ENCODE data around the gene SLC49A3. TPM values are rescaled to one million over a fixed set of nuclear protein-coding genes. Genes with fewer than 3 reads are reported as not detected.

The SLC49A3 gene
- total and polyA plus RNA-seq, 2 of the 13 experiments (the other 11 are each of a cell fraction or from before 2014, with no cell fraction given): 0.07 to 0.17 TPM

DNA sequence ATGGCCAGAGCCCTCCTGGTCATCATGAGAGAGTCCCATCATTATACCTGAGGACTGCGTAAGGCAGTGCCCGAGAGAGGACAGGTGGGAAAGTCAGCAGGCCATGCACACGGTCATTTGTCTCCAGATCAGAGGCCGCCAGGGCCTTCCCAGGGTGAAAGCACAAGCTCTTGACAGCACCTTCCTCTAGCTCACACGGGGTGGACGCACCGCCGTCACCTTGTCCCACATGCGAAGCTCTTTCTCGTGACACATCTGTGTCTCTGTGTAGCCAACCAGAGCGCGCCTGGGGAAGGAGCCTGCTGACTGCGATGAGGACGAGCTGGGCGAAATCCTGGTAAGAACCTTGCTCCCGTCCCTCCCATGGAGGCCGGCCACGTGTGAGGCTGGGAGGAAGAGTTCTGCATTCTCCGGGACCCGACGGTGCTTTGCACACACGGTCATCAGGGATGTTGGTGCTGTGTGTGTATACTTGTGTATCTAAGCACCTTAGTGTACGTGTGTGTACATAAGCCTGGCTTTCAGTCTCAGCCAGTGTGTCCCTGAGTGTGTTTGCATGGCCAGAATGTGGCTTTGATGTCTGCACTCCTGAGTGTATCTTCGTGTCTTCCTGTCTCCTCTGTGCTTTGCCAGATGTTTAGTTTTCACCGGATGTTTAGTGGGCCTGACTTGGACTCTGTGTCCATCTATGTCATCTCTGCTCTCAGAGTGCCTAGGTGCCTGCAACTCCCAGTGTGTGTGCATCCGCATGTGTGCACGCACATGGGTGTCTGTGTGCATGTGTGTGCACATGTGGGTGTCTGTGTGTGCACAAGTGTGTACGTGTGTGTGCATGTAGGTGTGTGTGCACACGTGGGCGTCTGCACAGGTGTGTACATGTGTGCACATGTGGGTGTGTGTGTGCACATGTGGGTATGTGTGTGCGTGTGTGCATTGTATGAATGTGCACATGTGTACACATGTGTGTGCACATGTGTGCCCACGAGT lies 30.0 kb downstream of the SLC49A3 start (continued):
- TF ChIP-seq, protein P1, sequence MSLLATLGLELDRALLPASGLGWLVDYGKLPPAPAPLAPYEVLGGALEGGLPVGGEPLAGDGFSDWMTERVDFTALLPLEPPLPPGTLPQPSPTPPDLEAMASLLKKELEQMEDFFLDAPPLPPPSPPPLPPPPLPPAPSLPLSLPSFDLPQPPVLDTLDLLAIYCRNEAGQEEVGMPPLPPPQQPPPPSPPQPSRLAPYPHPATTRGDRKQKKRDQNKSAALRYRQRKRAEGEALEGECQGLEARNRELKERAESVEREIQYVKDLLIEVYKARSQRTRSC (CRISPR knock-in tag; IDR thresholded peaks at IDR 0.05; ENCODE audit: low read depth): no peak
- TF ChIP-seq, protein P2, sequence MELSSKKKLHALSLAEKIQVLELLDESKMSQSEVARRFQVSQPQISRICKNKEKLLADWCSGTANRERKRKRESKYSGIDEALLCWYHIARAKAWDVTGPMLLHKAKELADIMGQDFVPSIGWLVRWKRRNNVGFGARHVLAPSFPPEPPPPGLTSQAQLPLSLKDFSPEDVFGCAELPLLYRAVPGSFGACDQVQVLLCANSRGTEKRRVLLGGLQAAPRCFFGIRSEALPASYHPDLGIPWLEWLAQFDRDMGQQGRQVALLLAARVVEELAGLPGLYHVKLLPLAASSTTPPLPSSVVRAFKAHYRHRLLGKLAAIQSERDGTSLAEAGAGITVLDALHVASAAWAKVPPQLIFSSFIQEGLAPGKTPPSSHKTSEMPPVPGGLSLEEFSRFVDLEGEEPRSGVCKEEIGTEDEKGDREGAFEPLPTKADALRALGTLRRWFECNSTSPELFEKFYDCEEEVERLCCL (CRISPR knock-in tag; IDR thresholded peaks at IDR 0.05; ENCODE audit: borderline replicate concordance): 0 out of 2 replicates have a peak, but pooled peaks have one; percentile 69
- TF ChIP-seq JUN (CRISPR knock-in tag; IDR thresholded peaks at IDR 0.05) (no peak), MED8 (CRISPR knock-in tag; IDR thresholded peaks at IDR 0.05; ENCODE audit: insufficient replicate concordance) (no peak), ZC3H13 (CRISPR knock-in tag; IDR thresholded peaks at IDR 0.05) (peak; percentile 37; the same call in 1 of the 2 replicates), KDM3A (CRISPR knock-in tag; IDR thresholded peaks at IDR 0.05; ENCODE audit: low read depth) (no peak), KLF9 (CRISPR knock-in tag; IDR thresholded peaks at IDR 0.05; ENCODE audit: low read depth) (no peak), BHLHE40 (IDR thresholded peaks at IDR 0.05; ENCODE audit: low read length) (no peak), IRX3 (CRISPR knock-in tag; IDR thresholded peaks at IDR 0.05; ENCODE audit: borderline replicate concordance, low read depth) (no peak), NFE2 (CRISPR knock-in tag; IDR thresholded peaks at IDR 0.05) (no peak), MAF1 (CRISPR knock-in tag; IDR thresholded peaks at IDR 0.05; ENCODE audit: borderline replicate concordance) (no peak), ZNF607 (CRISPR knock-in tag; IDR thresholded peaks at IDR 0.05; ENCODE audit: borderline replicate concordance) (no peak), SOX13 (IDR thresholded peaks at IDR 0.05) (0 out of 2 replicates have a peak, but pooled peaks have one; percentile 27), SOX13 (CRISPR knock-in tag; conservative IDR thresholded peaks at IDR 0.05 in 1 of 2, IDR thresholded peaks at IDR 0.05 in 1 of 2) (peak in 1 of 2 experiments; percentile 47; a peak in 1 of 4 replicates), ATAD3A (CRISPR knock-in tag; IDR thresholded peaks at IDR 0.05) (no peak), MEIS1 (CRISPR knock-in tag; IDR thresholded peaks at IDR 0.05; ENCODE audit: borderline replicate concordance) (no peak), PAF1 (CRISPR knock-in tag; IDR thresholded peaks at IDR 0.05) (no peak), RBM22 (optimal IDR thresholded peaks at IDR 0.05; ENCODE audit: low read length) (no peak), ELF3 (CRISPR knock-in tag; IDR thresholded peaks at IDR 0.05) (peak; percentile 66), TMF1 (CRISPR knock-in tag; IDR thresholded peaks at IDR 0.05; ENCODE audit: low read depth) (no peak)
- TF ChIP-seq, protein P3, sequence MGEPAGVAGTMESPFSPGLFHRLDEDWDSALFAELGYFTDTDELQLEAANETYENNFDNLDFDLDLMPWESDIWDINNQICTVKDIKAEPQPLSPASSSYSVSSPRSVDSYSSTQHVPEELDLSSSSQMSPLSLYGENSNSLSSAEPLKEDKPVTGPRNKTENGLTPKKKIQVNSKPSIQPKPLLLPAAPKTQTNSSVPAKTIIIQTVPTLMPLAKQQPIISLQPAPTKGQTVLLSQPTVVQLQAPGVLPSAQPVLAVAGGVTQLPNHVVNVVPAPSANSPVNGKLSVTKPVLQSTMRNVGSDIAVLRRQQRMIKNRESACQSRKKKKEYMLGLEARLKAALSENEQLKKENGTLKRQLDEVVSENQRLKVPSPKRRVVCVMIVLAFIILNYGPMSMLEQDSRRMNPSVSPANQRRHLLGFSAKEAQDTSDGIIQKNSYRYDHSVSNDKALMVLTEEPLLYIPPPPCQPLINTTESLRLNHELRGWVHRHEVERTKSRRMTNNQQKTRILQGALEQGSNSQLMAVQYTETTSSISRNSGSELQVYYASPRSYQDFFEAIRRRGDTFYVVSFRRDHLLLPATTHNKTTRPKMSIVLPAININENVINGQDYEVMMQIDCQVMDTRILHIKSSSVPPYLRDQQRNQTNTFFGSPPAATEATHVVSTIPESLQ (CRISPR knock-in tag; conservative IDR thresholded peaks at IDR 0.05): no peak
- TF ChIP-seq, protein P4, sequence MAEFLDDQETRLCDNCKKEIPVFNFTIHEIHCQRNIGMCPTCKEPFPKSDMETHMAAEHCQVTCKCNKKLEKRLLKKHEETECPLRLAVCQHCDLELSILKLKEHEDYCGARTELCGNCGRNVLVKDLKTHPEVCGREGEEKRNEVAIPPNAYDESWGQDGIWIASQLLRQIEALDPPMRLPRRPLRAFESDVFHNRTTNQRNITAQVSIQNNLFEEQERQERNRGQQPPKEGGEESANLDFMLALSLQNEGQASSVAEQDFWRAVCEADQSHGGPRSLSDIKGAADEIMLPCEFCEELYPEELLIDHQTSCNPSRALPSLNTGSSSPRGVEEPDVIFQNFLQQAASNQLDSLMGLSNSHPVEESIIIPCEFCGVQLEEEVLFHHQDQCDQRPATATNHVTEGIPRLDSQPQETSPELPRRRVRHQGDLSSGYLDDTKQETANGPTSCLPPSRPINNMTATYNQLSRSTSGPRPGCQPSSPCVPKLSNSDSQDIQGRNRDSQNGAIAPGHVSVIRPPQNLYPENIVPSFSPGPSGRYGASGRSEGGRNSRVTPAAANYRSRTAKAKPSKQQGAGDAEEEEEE (CRISPR knock-in tag; IDR thresholded peaks at IDR 0.05; ENCODE audit: borderline replicate concordance): no peak
